ENCODE measurements around the gene IRF9.

DNA sequence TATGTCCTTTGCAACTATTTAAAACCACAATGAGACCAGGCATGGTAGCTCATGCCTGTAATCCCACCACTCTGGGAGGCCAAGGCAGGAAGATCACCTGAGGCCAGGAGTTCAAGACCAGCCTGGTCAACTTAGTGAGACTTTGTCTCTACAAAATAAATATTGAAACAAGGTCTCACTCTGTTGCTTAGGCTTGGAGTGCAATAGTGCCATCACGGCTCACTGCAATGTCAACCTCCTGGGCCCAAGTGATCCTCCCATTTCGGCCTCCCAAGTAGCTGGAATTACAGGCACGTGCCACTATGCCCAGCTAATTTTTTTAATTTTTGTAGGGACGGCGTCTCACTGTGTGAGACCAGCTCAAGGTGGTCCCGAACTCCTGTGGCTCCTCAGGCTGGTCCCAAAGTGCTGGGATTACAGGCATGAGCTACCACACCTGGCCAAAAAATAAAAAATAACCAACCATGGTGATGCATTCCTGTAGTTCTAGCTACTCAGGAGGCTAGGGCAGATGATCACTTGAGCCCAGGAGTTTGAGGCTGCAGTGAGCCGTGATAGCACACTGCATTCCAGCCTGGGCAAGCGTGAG is 31.6 kb upstream of the IRF9 start:
- TF ChIP-seq TAF1 (IDR thresholded peaks at IDR 0.05; ENCODE audit: borderline replicate concordance, insufficient read depth, low read length): no peak
- TF ChIP-seq POLR2AphosphoS5 (IDR thresholded peaks at IDR 0.05; ENCODE audit: low read depth, low read length): no peak

Measured in PFSK-1 (cell line).